Mesangial cell (primary cell): ENCODE measurements around the gene RAB10. TPM values are rescaled to one million over a fixed set of nuclear protein-coding genes. Genes with fewer than 3 reads are reported as not detected.

Source experiments
- total RNA-seq: library from RNA; depleted of rRNA; stranded (reverse); fragments of >200 nt; gene quantifications from 2 replicates; pipeline ENCODE4 v1.2.3, GENCODE V29; 2015

The RAB10 gene
- 67.1 and 75.0 TPM in 2 replicates for total RNA-seq

DNA sequence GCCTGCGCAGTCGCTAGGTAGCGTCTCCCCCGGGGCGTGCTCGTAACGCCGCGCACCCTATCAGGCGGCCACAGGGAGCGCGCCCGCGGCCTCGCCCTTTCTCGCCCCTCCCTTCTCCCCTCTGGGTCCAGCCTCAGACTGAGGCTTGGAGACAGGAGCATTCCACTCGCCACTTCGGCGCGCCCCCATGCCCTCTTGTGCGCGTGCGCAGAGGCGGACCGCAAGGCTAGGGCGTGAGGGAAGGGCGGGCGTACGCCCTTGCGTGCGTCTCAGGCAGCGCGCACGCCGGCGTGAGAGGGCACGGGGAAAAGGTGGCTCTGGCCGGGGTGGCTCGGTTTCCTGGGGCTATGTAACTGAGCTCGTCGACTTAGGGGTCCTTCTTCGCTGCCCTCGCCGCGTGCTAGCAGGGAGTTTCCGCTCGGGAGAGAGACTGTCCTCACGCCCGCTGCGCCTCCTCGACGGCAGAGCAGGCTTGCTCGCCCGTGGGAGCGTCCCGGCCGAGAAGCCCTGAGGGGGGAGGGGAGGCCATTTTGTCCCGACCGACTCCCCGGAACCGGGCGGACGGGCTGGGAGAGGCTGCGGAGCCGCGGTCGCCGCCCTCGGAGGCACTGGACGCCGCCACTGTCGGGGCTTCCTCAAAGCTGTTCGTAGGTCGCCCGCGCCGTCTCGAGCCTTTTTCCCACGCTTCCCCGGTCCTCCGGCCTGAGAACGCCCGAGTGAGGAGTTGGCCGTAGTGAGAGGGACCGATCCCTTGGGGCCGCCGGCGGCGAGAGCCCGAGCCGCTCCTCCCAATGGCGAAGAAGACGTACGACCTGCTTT lies at the start of gene RAB10:
TSS of gene RAB10 (plus strand) at position 267 of the 819 bp plus-strand sequence. CDS start at position 792, 525 bp downstream.

DNA sequence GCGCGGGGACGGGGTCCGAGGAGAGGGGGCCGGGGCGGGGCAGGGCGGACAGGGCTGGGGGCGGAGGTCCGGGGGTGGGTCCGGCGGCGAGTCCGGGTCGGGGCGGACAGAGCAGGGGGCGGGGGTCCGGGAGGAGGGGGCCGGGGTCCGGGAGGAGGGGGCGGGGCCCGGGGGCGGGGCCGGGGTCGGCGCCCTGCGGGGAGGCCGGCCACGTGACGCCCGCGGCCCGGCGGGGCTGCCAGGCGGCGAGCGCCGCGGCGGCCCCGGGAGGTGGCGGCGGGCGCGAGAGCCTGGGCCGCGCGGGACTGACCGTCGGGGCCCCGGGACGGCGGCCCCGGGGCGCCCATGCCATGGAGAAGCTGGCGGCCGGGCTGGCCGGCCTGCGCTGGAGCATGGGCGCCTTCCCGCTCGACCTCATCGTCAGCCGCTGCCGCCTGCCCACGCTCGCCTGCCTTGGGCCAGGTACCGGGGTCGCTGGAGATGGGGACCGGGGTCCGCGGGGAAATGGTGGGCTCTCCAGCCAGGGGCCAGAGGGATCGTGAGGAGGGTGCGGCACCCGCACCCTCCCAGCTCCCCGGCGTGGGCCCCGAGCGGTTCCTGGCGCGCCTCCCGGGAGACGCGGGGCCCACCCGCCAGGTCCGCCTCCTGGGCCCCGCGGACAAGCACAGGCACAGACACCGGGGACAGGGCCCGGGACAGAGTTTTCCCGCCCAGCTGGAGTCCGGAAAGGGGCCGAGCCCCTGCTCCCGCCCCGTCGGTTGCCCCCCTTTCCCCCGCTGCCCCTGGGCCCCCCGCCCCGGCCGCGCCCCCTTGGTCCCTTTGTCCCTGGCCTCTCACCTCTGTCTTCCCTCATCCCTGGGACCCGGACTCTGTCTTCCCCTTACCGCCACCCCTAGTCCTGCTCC lies 139.2 kb downstream of the RAB10 start, which contains the start of gene GAREM2:
TSS of gene GAREM2 (plus strand) at position 218 of the 905 bp plus-strand sequence. CDS start at position 351, 133 bp downstream.

Other genes with a start within 250 kb of the RAB10 start
- 11.2 and 17.7 TPM in 2 replicates for gene ASXL2, start 155.6 kb upstream of the RAB10 start, total RNA-seq
- 26.7 and 28.6 TPM in 2 replicates for gene KIF3C, start 51.6 kb upstream of the RAB10 start, total RNA-seq
- 2.3 and 3.0 TPM in 2 replicates for gene GAREM2, start 139.0 kb downstream of the RAB10 start, total RNA-seq
- 75.6 and 76.1 TPM in 2 replicates for gene HADHA, start 210.5 kb downstream of the RAB10 start, total RNA-seq
- 57.0 and 75.0 TPM in 2 replicates for gene HADHB, start 210.9 kb downstream of the RAB10 start, total RNA-seq